ENCODE data around the gene TRMT61A.

TRMT61A gene

GRCh38 chr14:103563226-103563620, 34.2 kb downstream of the TRMT61A start:
- no peak for DNase-seq (ENCODE audit: low read depth)

- no peak for DNase-seq (ENCODE audit: low read depth)
These were observed 35.0 kb downstream of the TRMT61A start for GRCh38 chr14:103563844-103564505.

- no peak for DNase-seq (ENCODE audit: low read depth)
These were observed 40.0 kb downstream of the TRMT61A start for GRCh38 chr14:103568952-103569351.

- no peak for DNase-seq (ENCODE audit: low read depth)
These were observed 40.4 kb downstream of the TRMT61A start for GRCh38 chr14:103569408-103569807.

GRCh38 chr14:103574104-103574503, 45.1 kb downstream of the TRMT61A start:
- DNase-seq (ENCODE audit: low read depth): no peak

GRCh38 chr14:103574707-103575285, 45.8 kb downstream of the TRMT61A start:
- no peak for DNase-seq (ENCODE audit: low read depth)

GRCh38 chr14:103576371-103577024, 47.5 kb downstream of the TRMT61A start:
- DNase-seq (ENCODE audit: low read depth): no peak

- no peak for DNase-seq (ENCODE audit: low read depth)
These were observed 49.5 kb downstream of the TRMT61A start for GRCh38 chr14:103578401-103579075.

GRCh38 chr14:103581206-103581605, 52.2 kb downstream of the TRMT61A start:
- no peak for DNase-seq (ENCODE audit: low read depth)

GRCh38 chr14:103581954-103582703, 53.1 kb downstream of the TRMT61A start:
- no peak for DNase-seq (ENCODE audit: low read depth)

- no peak for DNase-seq (ENCODE audit: low read depth)
These were observed 55.4 kb downstream of the TRMT61A start for GRCh38 chr14:103584326-103584915.

All from activated gamma-delta T cell treated with anti-CD3 and anti-CD28 coated beads, Interleukin-2, amount 50 U/mL, for 16 hours (primary cell).